HCT116 (cell line): ENCODE measurements around the gene OPN4. TPM values are rescaled to one million over a fixed set of nuclear protein-coding genes. Genes with fewer than 3 reads are reported as not detected.

Source experiments
- ATAC-seq: fragments of 200-7000 bp; cut with Tn5 transposase; 2 replicates; pipeline ENCODE4 v1.9.1; 2020; ENCODE audit warnings: mild to moderate bottlenecking, moderate library complexity
- BruUV-seq: library from RNA; stranded (reverse); fragments of 400-500 nt; replicated peaks from 2 replicates; lab custom pipeline; 2021; lab: Mats Ljungman, UMichigan
- CTCF ChIA-PET: fragments of 300-600 bp; sonication (Branson Sonifier 250); formaldehyde crosslinking; loops from one replicate; lab custom pipeline; 2021; ENCODE audit warnings: antibody characterized with exemption; lab: Charles Lee
- POLR2A ChIA-PET: fragments of 300-600, 350-600 bp; sonication (Branson Sonifier 250); formaldehyde crosslinking; loops from one replicate; lab custom pipeline; 2021; ENCODE audit warnings: antibody characterized with exemption; lab: Charles Lee
- RAD21 ChIA-PET, 2 experiments: fragments of 300-600 bp; sonication (Branson Sonifier 250); formaldehyde crosslinking; loops; one replicate each; lab custom pipeline; 2023; ENCODE audit warnings: low total read pairs in 2 of 2; ENCODE audit not compliant: uncharacterized antibody in 2 of 2, unreplicated experiment in 2 of 2, low non-redundant PET in 1 of 2; lab: Charles Lee
- DNase-seq: peaks from one replicate; pipeline ENCODE4 v3.0.0-alpha.2; 2010; ENCODE audit warnings: low read depth, low spot score
- H2AFZ ChIP-seq: fragments of 200-600 bp; shearing (Covaris generic), sonication (generic); 2 replicates; pipeline ENCODE4 v1.6.1; 2017; ENCODE audit warnings: low read depth, mixed run types, mixed read lengths, antibody characterized with exemption, low read length; ENCODE audit not compliant: poor library complexity, severe bottlenecking
- H3K27ac ChIP-seq: 2 replicates; pipeline ENCODE4 v1.5.1; 2012; ENCODE audit warnings: low read depth, low read length
- H3K27me3 ChIP-seq: fragments of 200-600 bp; sonication (generic); 2 replicates; pipeline ENCODE4 v1.6.1; 2016; ENCODE audit warnings: mixed run types, low read length, mixed read lengths; ENCODE audit not compliant: insufficient read depth
- H3K36me3 ChIP-seq, 2 experiments: fragments of 200-500 bp in 1 of 2; fragments of 200-600 bp in 1 of 2; sonication (Bioruptor generic) in 1 of 2; sonication (generic) in 1 of 2; 2 replicates each; pipeline versions ENCODE4 v1.5.1 to v1.6.1; 2014 to 2016; ENCODE audit warnings: low read length in 2 of 2, inconsistent platforms in 1 of 2, mixed read lengths in 1 of 2, mixed run types in 1 of 2; ENCODE audit not compliant: insufficient read depth in 2 of 2, control insufficient read depth in 1 of 2
- H3K4me1 ChIP-seq, 2 experiments: fragments of 200-600 bp in 1 of 2; sonication (generic) in 1 of 2; 2 replicates each; pipeline versions ENCODE4 v1.5.1 to v1.6.1; 2012 to 2017; ENCODE audit warnings: low read length in 2 of 2, inconsistent platforms in 1 of 2, mild to moderate bottlenecking in 1 of 2, mixed read lengths in 1 of 2, mixed run types in 1 of 2, moderate library complexity in 1 of 2; ENCODE audit not compliant: insufficient read depth in 2 of 2, control insufficient read depth in 1 of 2
- H3K4me2 ChIP-seq: fragments of 200-600 bp; sonication (generic); 2 replicates; pipeline ENCODE4 v1.6.1; 2017; ENCODE audit warnings: mixed run types, low read length, mixed read lengths
- H3K4me3 ChIP-seq, 2 experiments: fragments of 200-600 bp in 1 of 2; sonication (generic) in 1 of 2; replicated peaks in 1 of 2; 2 replicates each; pipeline ENCODE4 v1.5.1; 2011 to 2016; ENCODE audit warnings: low read length in 2 of 2, control low read depth in 1 of 2, low read depth in 1 of 2, mild to moderate bottlenecking in 1 of 2, mixed read lengths in 1 of 2, mixed run types in 1 of 2
- H3K79me2 ChIP-seq: fragments of 200-600 bp; sonication (generic); 2 replicates; pipeline ENCODE4 v1.6.1; 2017; ENCODE audit warnings: mild to moderate bottlenecking, mixed run types, low read length, moderate library complexity, mixed read lengths; ENCODE audit not compliant: insufficient read depth
- H3K9ac ChIP-seq: fragments of 200-600 bp; sonication (generic); 2 replicates; pipeline ENCODE4 v1.6.1; 2016; ENCODE audit warnings: low read length, mixed read lengths
- H3K9me2 ChIP-seq: fragments of 200-600 bp; sonication (generic), shearing (Covaris generic); 2 replicates; pipeline ENCODE4 v1.6.1; 2017; ENCODE audit warnings: mixed run types, mild to moderate bottlenecking, moderate library complexity; ENCODE audit not compliant: insufficient read depth
- H3K9me3 ChIP-seq, 2 experiments: fragments of 200-500 bp in 1 of 2; fragments of 200-600 bp in 1 of 2; sonication (Bioruptor generic) in 1 of 2; sonication (generic) in 1 of 2; 2 replicates each; pipeline ENCODE4 v1.6.1; 2014 to 2017; ENCODE audit warnings: low read length in 2 of 2, mixed read lengths in 2 of 2, inconsistent platforms in 1 of 2, low read depth in 1 of 2, mild to moderate bottlenecking in 1 of 2, mixed run types in 1 of 2, moderate library complexity in 1 of 2; ENCODE audit not compliant: control insufficient read depth in 1 of 2, insufficient read depth in 1 of 2
- H4K20me1 ChIP-seq: fragments of 200-600 bp; sonication (generic), shearing (Covaris generic); 2 replicates; pipeline ENCODE4 v1.6.1; 2017; ENCODE audit warnings: mixed run types, mild to moderate bottlenecking, moderate library complexity; ENCODE audit not compliant: insufficient read depth
- ATF3 ChIP-seq: IDR thresholded peaks from 2 replicates; pipeline ENCODE4 v1.6.1; 2012
- CBX3 ChIP-seq: IDR thresholded peaks from 2 replicates; pipeline ENCODE4 v1.6.1; 2012; ENCODE audit warnings: low read depth
- CEBPB ChIP-seq: IDR thresholded peaks from 2 replicates; pipeline ENCODE4 v1.6.1; 2012; ENCODE audit warnings: low read depth
- EGR1 ChIP-seq: IDR thresholded peaks from 2 replicates; pipeline ENCODE4 v1.6.1; 2012; ENCODE audit warnings: low read depth
- EZH2phosphoT487 ChIP-seq: fragments of 200-600 bp; IDR thresholded peaks from 2 replicates; pipeline ENCODE4 v1.6.1; 2018; ENCODE audit warnings: antibody characterized with exemption, borderline replicate concordance
- JUND ChIP-seq: IDR thresholded peaks from 2 replicates; pipeline ENCODE4 v1.6.1; 2012
- POLR2AphosphoS5 ChIP-seq: IDR thresholded peaks from 2 replicates; pipeline ENCODE4 v1.6.1; 2011; ENCODE audit warnings: mild to moderate bottlenecking, low read depth, low read length, moderate library complexity
- RAD21 ChIP-seq: IDR thresholded peaks from 2 replicates; pipeline ENCODE4 v1.6.1; 2012; ENCODE audit warnings: low read depth, mild to moderate bottlenecking
- SRF ChIP-seq: IDR thresholded peaks from 2 replicates; pipeline ENCODE4 v1.6.1; 2012; ENCODE audit warnings: low read depth
- intact Hi-C: fragments of 100-400 bp; cut with micrococcal nuclease; formaldehyde crosslinking; loops from 2 replicates; pipeline ENCODE4 v1.10.0; 2022
- total RNA-seq: library from RNA; stranded (reverse); gene quantifications from one replicate; pipeline ENCODE4 v1.2.1, GENCODE V29; 2021; ENCODE audit not compliant: unreplicated experiment
- TF ChIP-seq, protein P1 (sequence below): IDR thresholded peaks from 2 replicates; pipeline ENCODE4 v1.6.1; 2012; ENCODE audit warnings: low read depth

The OPN4 gene
- total RNA-seq, 1 experiment from 2014 or later, result not detected

- ChIA-PET POLR2A (no interaction called here), CTCF (interaction anchor here (1.1 kb wide), 1 partner anchor 10 kb away, joined by 4 read pairs; no protein-coding TSS in a partner anchor)
These were observed 48.8 kb downstream of the OPN4 start for GRCh38 chr10:86703176-86703575.

More at GRCh38 chr10:86703176-86703575, 48.8 kb downstream of the OPN4 start:
- RAD21 ChIA-PET, result no interaction called here
- no peak overlapping the region for H3K9ac ChIP-seq
- BruUV-seq, result no TSS peak
- H3K27me3 ChIP-seq, result no peaks in the 10 kb centered on the region
- intact Hi-C loops, result no loop called here
- no peak overlapping the region for H3K4me2 ChIP-seq
- H3K4me3 ChIP-seq, result no peak overlapping the region
- no peaks in the 10 kb centered on the region for H3K36me3 ChIP-seq
- no peaks in the 10 kb centered on the region for H3K4me1 ChIP-seq
- ATAC-seq, result no peak
- H2AFZ ChIP-seq, result no peak overlapping the region
- no peaks in the 10 kb centered on the region for H3K79me2 ChIP-seq
- H4K20me1 ChIP-seq, result no peaks in the 10 kb centered on the region
- DNase-seq, result no peak
- TF ChIP-seq ATF3, result no peak
- TF ChIP-seq CEBPB, result no peak
- no peak for TF ChIP-seq EGR1
- no peak for TF ChIP-seq POLR2AphosphoS5
- no peak for TF ChIP-seq JUND
- TF ChIP-seq, protein P1, sequence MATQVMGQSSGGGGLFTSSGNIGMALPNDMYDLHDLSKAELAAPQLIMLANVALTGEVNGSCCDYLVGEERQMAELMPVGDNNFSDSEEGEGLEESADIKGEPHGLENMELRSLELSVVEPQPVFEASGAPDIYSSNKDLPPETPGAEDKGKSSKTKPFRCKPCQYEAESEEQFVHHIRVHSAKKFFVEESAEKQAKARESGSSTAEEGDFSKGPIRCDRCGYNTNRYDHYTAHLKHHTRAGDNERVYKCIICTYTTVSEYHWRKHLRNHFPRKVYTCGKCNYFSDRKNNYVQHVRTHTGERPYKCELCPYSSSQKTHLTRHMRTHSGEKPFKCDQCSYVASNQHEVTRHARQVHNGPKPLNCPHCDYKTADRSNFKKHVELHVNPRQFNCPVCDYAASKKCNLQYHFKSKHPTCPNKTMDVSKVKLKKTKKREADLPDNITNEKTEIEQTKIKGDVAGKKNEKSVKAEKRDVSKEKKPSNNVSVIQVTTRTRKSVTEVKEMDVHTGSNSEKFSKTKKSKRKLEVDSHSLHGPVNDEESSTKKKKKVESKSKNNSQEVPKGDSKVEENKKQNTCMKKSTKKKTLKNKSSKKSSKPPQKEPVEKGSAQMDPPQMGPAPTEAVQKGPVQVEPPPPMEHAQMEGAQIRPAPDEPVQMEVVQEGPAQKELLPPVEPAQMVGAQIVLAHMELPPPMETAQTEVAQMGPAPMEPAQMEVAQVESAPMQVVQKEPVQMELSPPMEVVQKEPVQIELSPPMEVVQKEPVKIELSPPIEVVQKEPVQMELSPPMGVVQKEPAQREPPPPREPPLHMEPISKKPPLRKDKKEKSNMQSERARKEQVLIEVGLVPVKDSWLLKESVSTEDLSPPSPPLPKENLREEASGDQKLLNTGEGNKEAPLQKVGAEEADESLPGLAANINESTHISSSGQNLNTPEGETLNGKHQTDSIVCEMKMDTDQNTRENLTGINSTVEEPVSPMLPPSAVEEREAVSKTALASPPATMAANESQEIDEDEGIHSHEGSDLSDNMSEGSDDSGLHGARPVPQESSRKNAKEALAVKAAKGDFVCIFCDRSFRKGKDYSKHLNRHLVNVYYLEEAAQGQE, result no peak
- no peak for TF ChIP-seq EZH2phosphoT487
- TF ChIP-seq CBX3, result no peak
- TF ChIP-seq SRF, result no peak
- TF ChIP-seq RAD21, result no peak
- no peak overlapping the region for H3K27ac ChIP-seq
- H3K9me2 ChIP-seq, result no peaks in the 10 kb centered on the region
- no peaks in the 10 kb centered on the region for H3K9me3 ChIP-seq
